Right lobe of liver (tissue), 4 donors: ENCODE results near the gene AHSP.

ENCODE experiments used
- POLR2A ChIP-seq: fragments of 450-650 bp; IDR thresholded peaks from one replicate; pipeline ENCODE4 v1.6.1; 2017; ENCODE audit warnings: antibody characterized with exemption, mild to moderate bottlenecking
- TF ChIP-seq, protein P1 (sequence below), 4 donors: fragments of 200-600 bp in 3 of 4; fragments of 450-650 bp in 1 of 4; IDR thresholded peaks; one replicate each; pipeline versions ENCODE4 v1.5.1 to v1.8.0; 2016 to 2022; ENCODE audit warnings: antibody characterized with exemption in 4 of 4, mild to moderate bottlenecking in 2 of 4
- donor health status: DM: no; HTN: no; CAD: no.
- donor health status: DM: no; HTN: no; CAD: no.
- donor health status: DM: no; HTN: yes; CAD: no.

- TF ChIP-seq, protein P1, sequence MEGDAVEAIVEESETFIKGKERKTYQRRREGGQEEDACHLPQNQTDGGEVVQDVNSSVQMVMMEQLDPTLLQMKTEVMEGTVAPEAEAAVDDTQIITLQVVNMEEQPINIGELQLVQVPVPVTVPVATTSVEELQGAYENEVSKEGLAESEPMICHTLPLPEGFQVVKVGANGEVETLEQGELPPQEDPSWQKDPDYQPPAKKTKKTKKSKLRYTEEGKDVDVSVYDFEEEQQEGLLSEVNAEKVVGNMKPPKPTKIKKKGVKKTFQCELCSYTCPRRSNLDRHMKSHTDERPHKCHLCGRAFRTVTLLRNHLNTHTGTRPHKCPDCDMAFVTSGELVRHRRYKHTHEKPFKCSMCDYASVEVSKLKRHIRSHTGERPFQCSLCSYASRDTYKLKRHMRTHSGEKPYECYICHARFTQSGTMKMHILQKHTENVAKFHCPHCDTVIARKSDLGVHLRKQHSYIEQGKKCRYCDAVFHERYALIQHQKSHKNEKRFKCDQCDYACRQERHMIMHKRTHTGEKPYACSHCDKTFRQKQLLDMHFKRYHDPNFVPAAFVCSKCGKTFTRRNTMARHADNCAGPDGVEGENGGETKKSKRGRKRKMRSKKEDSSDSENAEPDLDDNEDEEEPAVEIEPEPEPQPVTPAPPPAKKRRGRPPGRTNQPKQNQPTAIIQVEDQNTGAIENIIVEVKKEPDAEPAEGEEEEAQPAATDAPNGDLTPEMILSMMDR (IDR thresholded peaks at IDR 0.05), result no peak
- TF ChIP-seq POLR2A, result no peak
Observed at GRCh38 chr16:31480851-31481536, 46.7 kb upstream of the AHSP start.
